ENCODE results near the gene MAPK10. TPM values are rescaled to one million over a fixed set of nuclear protein-coding genes. Genes with fewer than 3 reads are reported as not detected.

MAPK10 gene
- total and polyA plus RNA-seq, 9 of the 15 experiments (the other 6 are each of a cell fraction or from before 2014, with no cell fraction given): 0.10 to 0.53 (median 0.18) TPM; not detected in 4

DNA sequence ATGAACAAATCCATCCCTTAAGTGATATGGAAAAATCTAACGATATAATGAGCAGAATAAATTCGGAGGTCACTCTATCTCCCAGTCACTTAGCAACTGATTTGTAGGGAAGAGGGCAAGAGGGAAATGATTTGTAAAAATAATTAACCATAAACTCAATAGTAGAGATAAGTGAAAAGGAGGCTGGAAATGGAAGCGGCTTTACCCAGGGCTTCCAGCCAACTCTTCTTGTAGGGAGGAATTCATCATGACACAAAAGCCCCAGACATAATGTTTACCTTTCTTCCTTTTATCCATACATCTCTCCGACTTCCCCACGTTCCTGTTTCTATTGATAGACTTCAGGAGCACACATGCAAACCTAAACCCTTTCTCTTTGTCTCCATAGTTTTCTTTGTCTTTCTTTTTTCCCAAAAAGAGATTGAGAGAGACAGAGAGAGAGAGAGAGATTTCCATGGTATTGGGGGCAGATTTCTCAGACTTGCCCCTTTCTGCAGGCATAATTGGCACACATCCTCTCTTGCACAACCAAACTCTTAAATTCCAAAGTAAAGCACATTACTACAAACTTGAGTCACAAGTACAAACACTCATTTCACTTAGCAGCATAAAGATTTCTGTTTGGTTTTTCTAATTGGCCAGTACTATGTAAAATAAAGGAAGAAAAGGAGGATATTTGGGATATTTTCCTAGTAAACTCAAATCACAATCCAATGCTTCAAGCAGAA, 140.9 kb downstream of the MAPK10 start:
- no peaks in the 10 kb centered on the region for H3K4me1 ChIP-seq (replicated peaks in 1 of 2; ENCODE audit: control insufficient read depth in 2 of 2, insufficient read depth in 2 of 2, low read length in 2 of 2)
- no peaks in the 10 kb centered on the region for H3K36me3 ChIP-seq (ENCODE audit: control insufficient read depth, insufficient read depth, low read length)
- no TSS peak for BruUV-seq (replicated peaks)
- in situ Hi-C loops (cut with MboI): no loop called here
- under 1% methylated on average over 5 of the region's 5 CpGs for WGBS (ENCODE audit: insufficient coverage, low coverage, missing lambda C conversion rate)
- intact Hi-C loops (cut with micrococcal nuclease): no loop called here
- H2AFZ ChIP-seq (ENCODE audit: low read depth, low read length): no peak overlapping the region
- no peaks in the 10 kb centered on the region for H3K9me3 ChIP-seq (replicated peaks; ENCODE audit: control insufficient read depth, insufficient read depth, low read depth, low read length)
- H3K27ac ChIP-seq (ENCODE audit: extremely low read depth, low read depth, low read length): no peak overlapping the region
- no peak overlapping the region for H3K4me2 ChIP-seq (ENCODE audit: insufficient read depth, low read length)
- POLR2A ChIA-PET: interaction anchor here (0.6 kb wide), 1 partner anchor 106 kb away, joined by 4 read pairs; no protein-coding TSS in a partner anchor
- H4K20me1 ChIP-seq (replicated peaks; ENCODE audit: control insufficient read depth, insufficient read depth, low read length): no peaks in the 10 kb centered on the region
- no peak overlapping the region for H3K4me3 ChIP-seq
- DNase-seq (ENCODE audit: extremely low read depth in 1 of 4, low spot score in 3 of 4): no peak
- H3K79me2 ChIP-seq (ENCODE audit: control insufficient read depth, insufficient read depth, low read length): no peaks in the 10 kb centered on the region
- FAIRE-seq: no peak
- no peak overlapping the region for H3K9ac ChIP-seq (ENCODE audit: insufficient read depth in 1 of 2, low read depth in 2 of 2, low read length in 2 of 2)
- no peak for ATAC-seq
- no peaks in the 10 kb centered on the region for H3K9me1 ChIP-seq (ENCODE audit: control insufficient read depth, insufficient read depth, low read length)
- CTCF ChIA-PET (ENCODE audit: low intra/inter-chr PET ratio): no interaction called here
- no peaks in the 10 kb centered on the region for H3K27me3 ChIP-seq (ENCODE audit: control insufficient read depth in 2 of 2, insufficient read depth in 2 of 2, low read length in 2 of 2)
- TF ChIP-seq KDM2B (CRISPR knock-in tag; IDR thresholded peaks at IDR 0.05) (no peak), ZNF76 (CRISPR knock-in tag; IDR thresholded peaks at IDR 0.05; ENCODE audit: borderline replicate concordance) (no peak), STAT5A (IDR thresholded peaks at IDR 0.05; ENCODE audit: borderline replicate concordance, low read length) (no peak), ATF1 (CRISPR knock-in tag; IDR thresholded peaks at IDR 0.05) (no peak), ATF1 (tag; IDR thresholded peaks at IDR 0.05) (no peak), FOXK2 (conservative IDR thresholded peaks at IDR 0.05 in 1 of 2, IDR thresholded peaks at IDR 0.05 in 1 of 2; ENCODE audit: low read depth in 2 of 2) (no peak), HDAC1 (IDR thresholded peaks at IDR 0.05) (no peak), EZH2 (IDR thresholded peaks at IDR 0.05; ENCODE audit: borderline replicate concordance, low read depth, low read length) (no peak), ZNF282 (CRISPR knock-in tag; IDR thresholded peaks at IDR 0.05) (no peak)
- TF ChIP-seq, protein P1, sequence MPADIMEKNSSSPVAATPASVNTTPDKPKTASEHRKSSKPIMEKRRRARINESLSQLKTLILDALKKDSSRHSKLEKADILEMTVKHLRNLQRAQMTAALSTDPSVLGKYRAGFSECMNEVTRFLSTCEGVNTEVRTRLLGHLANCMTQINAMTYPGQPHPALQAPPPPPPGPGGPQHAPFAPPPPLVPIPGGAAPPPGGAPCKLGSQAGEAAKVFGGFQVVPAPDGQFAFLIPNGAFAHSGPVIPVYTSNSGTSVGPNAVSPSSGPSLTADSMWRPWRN (IDR thresholded peaks at IDR 0.05; ENCODE audit: low read depth): no peak
- TF ChIP-seq, protein P2, sequence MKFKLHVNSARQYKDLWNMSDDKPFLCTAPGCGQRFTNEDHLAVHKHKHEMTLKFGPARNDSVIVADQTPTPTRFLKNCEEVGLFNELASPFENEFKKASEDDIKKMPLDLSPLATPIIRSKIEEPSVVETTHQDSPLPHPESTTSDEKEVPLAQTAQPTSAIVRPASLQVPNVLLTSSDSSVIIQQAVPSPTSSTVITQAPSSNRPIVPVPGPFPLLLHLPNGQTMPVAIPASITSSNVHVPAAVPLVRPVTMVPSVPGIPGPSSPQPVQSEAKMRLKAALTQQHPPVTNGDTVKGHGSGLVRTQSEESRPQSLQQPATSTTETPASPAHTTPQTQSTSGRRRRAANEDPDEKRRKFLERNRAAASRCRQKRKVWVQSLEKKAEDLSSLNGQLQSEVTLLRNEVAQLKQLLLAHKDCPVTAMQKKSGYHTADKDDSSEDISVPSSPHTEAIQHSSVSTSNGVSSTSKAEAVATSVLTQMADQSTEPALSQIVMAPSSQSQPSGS (CRISPR knock-in tag; IDR thresholded peaks at IDR 0.05): no peak
- TF ChIP-seq, protein P3, sequence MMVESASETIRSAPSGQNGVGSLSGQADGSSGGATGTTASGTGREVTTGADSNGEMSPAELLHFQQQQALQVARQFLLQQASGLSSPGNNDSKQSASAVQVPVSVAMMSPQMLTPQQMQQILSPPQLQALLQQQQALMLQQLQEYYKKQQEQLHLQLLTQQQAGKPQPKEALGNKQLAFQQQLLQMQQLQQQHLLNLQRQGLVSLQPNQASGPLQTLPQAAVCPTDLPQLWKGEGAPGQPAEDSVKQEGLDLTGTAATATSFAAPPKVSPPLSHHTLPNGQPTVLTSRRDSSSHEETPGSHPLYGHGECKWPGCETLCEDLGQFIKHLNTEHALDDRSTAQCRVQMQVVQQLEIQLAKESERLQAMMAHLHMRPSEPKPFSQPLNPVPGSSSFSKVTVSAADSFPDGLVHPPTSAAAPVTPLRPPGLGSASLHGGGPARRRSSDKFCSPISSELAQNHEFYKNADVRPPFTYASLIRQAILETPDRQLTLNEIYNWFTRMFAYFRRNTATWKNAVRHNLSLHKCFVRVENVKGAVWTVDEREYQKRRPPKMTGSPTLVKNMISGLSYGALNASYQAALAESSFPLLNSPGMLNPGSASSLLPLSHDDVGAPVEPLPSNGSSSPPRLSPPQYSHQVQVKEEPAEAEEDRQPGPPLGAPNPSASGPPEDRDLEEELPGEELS (CRISPR knock-in tag; IDR thresholded peaks at IDR 0.05; ENCODE audit: borderline replicate concordance): no peak
